M059J (cell line): ENCODE results near the gene PTK7. TPM values are rescaled to one million over a fixed set of nuclear protein-coding genes. Genes with fewer than 3 reads are reported as not detected.
A peak's percentile ranks its signal among the peaks of the same experiment; 100 is the strongest.

Experiments
- DNase-seq: peaks from one replicate; pipeline ENCODE4 v3.0.0-alpha.2; 2012; ENCODE audit warnings: low read depth
- total RNA-seq: library from RNA; depleted of rRNA; stranded (reverse); fragments of >200 nt; shearing (Covaris generic); gene quantifications from 2 replicates; pipeline ENCODE4 v1.2.3, GENCODE V29; 2014

The PTK7 gene
- total RNA-seq, 1 experiment from 2014 or later, result 162 TPM

GRCh38 chr6:43054206-43054943, 21.7 kb upstream of the PTK7 start:
- peak; percentile 65 for DNase-seq

DNA sequence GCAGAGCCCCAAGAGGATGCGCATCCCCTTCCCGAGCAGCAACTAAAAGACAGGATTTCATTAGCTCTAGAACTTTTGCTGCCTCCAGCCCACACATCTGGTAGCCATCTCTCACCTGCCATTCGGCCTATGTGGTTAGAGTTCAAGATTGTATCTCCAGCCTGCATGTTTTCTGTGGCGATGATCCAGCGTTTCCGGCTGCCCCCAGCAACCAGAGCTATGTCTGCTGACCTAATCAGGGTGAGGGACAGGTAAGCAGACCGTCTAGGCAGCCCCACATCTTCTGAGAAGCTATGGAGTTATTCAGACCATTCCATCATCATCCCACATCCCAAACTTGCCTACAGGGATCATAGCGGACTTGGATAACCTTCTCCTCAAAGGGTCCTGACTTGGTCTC, 20.1 kb upstream of the PTK7 start:
- no peak for DNase-seq

DNA sequence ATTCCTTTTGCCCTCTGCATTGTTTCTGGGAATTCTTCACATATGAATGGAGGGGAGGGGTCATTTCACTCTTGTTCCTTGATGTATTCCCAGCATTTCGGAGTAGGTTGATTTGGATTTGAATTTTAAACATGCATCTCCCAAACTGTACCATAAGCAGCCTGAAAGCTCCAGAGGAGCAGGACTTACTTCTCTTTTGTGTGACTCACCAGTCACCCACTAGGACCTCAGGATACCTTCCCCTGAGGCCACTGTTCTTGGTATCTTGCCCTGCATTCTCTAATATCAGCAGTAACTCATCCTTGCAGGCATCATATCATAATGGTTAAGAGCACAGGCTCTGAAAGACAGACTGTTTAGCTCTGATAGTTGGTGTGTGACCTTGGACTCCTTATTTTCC, 17.6 kb upstream of the PTK7 start:
- DNase-seq, result peak; percentile 63

GRCh38 chr6:43059168-43060033, 16.7 kb upstream of the PTK7 start, which contains the start of the genes KLC4 and MRPL2:
Gene KLC4, plus strand, starts transcription at chr6:43059631. Its CDS starts 1,705 bp downstream, at chr6:43061336.
Gene MRPL2, minus strand, starts transcription at chr6:43059434. Its CDS starts 53 bp downstream, at chr6:43059381.
- DNase-seq, result peak; percentile 99

GRCh38 chr6:43060034-43060754, 15.9 kb upstream of the PTK7 start:
- peak; percentile 55 for DNase-seq

- no peak for DNase-seq
These were observed 15.1 kb upstream of the PTK7 start for GRCh38 chr6:43060755-43061633.

- DNase-seq, result peak; percentile 76
These were observed 14.3 kb upstream of the PTK7 start for GRCh38 chr6:43061861-43062260.

DNA sequence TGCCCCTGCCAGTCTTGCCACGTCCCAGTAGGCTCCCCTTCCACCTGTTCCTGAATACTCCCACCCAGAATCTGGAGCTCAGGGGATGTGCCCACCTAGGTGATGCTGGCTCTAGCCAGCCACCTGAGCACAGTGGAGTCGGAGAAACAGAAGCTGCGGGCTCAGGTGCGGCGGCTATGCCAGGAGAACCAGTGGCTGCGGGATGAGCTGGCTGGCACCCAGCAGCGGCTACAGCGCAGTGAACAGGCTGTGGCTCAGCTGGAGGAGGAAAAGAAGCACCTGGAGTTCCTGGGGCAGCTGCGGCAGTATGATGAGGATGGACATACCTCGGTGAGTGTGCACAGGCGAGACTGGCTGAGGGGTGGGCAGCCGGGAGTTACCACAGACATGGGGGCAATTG, 13.3 kb upstream of the PTK7 start:
- no peak for DNase-seq

DNA sequence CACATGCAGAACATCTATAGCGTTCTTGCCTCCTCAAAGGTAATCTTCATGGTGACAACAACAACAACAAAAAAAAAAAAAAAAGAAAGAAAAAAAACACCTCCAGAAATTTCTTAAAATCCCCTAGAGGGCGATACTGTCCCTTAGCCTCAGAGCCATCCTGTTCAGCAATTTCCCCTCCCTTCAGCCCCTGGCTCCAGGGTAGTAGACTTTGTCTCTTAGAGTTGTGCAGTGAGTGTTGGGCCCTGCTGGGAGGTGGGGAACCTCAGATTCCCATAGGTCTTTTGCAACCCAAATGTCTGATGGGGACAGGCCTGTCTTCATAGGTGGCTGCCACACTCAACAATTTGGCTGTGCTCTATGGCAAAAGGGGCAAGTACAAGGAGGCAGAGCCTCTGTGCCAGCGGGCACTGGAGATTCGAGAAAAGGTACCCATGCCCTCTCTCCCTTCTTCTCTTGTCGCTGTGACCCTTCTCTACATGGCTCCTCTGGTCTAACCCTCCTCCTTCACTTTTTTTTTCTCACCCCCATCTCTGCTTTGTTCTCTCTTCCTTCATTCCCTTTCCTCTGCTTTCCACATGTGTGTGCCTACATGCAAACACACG, 6.0 kb upstream of the PTK7 start:
- peak; percentile 69 for DNase-seq

GRCh38 chr6:43074847-43075669, 1.1 kb upstream of the PTK7 start:
- no peak for DNase-seq

GRCh38 chr6:43076464-43077332, 584 bp downstream of the PTK7 start:
- peak; percentile 68 for DNase-seq

DNA sequence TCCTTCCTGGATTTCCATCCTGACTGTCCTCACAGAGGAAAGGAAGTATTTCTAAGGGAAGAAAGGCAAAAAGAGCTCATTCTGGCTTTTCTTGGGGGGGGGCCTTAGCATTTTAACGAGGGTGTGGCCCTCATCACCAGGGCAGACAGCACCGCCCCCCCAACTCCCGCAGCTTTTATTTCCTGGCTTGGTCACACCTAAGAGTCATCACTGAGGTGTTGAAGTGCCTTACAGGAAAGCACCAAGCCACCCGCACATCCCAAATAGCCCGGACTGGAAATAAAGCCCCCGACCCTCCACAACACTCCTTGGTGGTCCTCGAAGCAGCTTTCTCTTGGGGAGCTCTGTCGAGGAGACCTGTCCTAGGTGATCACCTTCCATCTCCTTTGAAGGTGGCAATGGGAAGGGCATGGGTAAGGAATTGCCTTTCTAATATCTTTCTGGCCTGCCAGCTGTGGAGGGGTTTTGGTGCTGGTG, 1.3 kb downstream of the PTK7 start:
- no peak for DNase-seq

GRCh38 chr6:43077981-43078511, 1.9 kb downstream of the PTK7 start:
- no peak for DNase-seq

GRCh38 chr6:43078691-43079090, 2.6 kb downstream of the PTK7 start:
- no peak for DNase-seq

DNA sequence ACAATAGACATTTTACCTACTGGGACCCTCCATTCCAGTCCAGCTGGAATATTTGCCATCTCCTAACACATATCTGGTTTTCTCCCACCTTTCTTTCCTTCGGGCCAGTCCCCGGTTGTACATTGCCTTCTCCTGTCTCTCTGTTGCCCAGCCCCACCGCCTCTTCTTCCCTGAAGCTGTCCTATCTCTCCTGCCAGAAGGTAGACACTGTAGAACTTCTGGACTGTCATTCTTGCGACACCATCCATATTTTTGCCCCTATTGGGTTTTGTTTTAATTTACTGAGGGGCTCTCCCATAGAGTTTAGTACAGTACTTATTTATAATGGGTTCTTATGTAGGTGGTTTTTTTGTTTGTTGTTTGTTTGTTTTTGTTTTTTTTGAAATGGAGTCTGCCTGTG, 4.9 kb downstream of the PTK7 start:
- DNase-seq, result no peak

- DNase-seq, result peak; percentile 61
These were observed 5.8 kb downstream of the PTK7 start for GRCh38 chr6:43081922-43082321.

- no peak for DNase-seq
These were observed 6.9 kb downstream of the PTK7 start for GRCh38 chr6:43082806-43083655.
